ENCODE measurements around the gene MRGPRG. TPM values are rescaled to one million over a fixed set of nuclear protein-coding genes. Genes with fewer than 3 reads are reported as not detected.

The MRGPRG gene
- total and polyA plus RNA-seq, 2 of the 4 experiments (the other 2 are of a cell fraction): not detected

- no peak overlapping the region for H2AFZ ChIP-seq (replicated peaks; ENCODE audit: low read length, poor library complexity)
- H3K27me3 ChIP-seq (ENCODE audit: control insufficient read depth, insufficient read depth, low read length): peaks cover 5% of the 10 kb centered on the region
- no peak for DNase-seq
- H2BK20ac ChIP-seq (ENCODE audit: low read depth, low read length): no peak overlapping the region
- CTCF ChIA-PET: no interaction called here
- intact Hi-C loops (cut with micrococcal nuclease) (no loop called here), in situ Hi-C loops (cut with MboI; ENCODE audit: low sequenced_read_pairs) (no loop called here), dilution Hi-C loops (cut with HindIII; ENCODE audit: low sequenced_read_pairs, unreplicated experiment) (no loop called here)
- TF ChIP-seq CEBPB (IDR thresholded peaks at IDR 0.05; ENCODE audit: low read depth, low read length) (no peak), RCOR1 (IDR thresholded peaks at IDR 0.05; ENCODE audit: insufficient replicate concordance, low read length) (no peak), RFX5 (IDR thresholded peaks at IDR 0.05; ENCODE audit: low read depth, low read length) (no peak), POLR2A (IDR thresholded peaks at IDR 0.05; ENCODE audit: low read depth, low read length) (no peak), MXI1 (IDR thresholded peaks at IDR 0.05; ENCODE audit: borderline replicate concordance, low read depth, low read length) (no peak), NFE2L2 (IDR thresholded peaks at IDR 0.05; ENCODE audit: low read depth, low read length) (no peak), RAD21 (IDR thresholded peaks at IDR 0.05; ENCODE audit: low read length) (no peak), BHLHE40 (IDR thresholded peaks at IDR 0.05; ENCODE audit: low read depth, low read length) (no peak), MAFK (IDR thresholded peaks at IDR 0.05; ENCODE audit: low read depth, low read length) (no peak), CHD1 (IDR thresholded peaks at IDR 0.05; ENCODE audit: low read depth, low read length) (no peak), FOS (IDR thresholded peaks at IDR 0.05; ENCODE audit: low read depth, low read length) (no peak)
- TF ChIP-seq, protein P1, sequence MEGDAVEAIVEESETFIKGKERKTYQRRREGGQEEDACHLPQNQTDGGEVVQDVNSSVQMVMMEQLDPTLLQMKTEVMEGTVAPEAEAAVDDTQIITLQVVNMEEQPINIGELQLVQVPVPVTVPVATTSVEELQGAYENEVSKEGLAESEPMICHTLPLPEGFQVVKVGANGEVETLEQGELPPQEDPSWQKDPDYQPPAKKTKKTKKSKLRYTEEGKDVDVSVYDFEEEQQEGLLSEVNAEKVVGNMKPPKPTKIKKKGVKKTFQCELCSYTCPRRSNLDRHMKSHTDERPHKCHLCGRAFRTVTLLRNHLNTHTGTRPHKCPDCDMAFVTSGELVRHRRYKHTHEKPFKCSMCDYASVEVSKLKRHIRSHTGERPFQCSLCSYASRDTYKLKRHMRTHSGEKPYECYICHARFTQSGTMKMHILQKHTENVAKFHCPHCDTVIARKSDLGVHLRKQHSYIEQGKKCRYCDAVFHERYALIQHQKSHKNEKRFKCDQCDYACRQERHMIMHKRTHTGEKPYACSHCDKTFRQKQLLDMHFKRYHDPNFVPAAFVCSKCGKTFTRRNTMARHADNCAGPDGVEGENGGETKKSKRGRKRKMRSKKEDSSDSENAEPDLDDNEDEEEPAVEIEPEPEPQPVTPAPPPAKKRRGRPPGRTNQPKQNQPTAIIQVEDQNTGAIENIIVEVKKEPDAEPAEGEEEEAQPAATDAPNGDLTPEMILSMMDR (conservative IDR thresholded peaks at IDR 0.05; ENCODE audit: low read depth, low read length): no peak
- TF ChIP-seq, protein P2, sequence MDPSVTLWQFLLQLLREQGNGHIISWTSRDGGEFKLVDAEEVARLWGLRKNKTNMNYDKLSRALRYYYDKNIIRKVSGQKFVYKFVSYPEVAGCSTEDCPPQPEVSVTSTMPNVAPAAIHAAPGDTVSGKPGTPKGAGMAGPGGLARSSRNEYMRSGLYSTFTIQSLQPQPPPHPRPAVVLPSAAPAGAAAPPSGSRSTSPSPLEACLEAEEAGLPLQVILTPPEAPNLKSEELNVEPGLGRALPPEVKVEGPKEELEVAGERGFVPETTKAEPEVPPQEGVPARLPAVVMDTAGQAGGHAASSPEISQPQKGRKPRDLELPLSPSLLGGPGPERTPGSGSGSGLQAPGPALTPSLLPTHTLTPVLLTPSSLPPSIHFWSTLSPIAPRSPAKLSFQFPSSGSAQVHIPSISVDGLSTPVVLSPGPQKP (IDR thresholded peaks at IDR 0.05; ENCODE audit: borderline replicate concordance, low read depth, low read length): no peak
- no peak overlapping the region for H2BK120ac ChIP-seq (ENCODE audit: low read depth, low read length)
- H4K20me1 ChIP-seq (ENCODE audit: insufficient read depth, low read length): no peaks in the 10 kb centered on the region
- H3K9me3 ChIP-seq (ENCODE audit: control insufficient read depth, insufficient read depth, low read length): no peaks in the 10 kb centered on the region
- H4K91ac ChIP-seq (ENCODE audit: insufficient read depth, low read depth, low read length): no peak overlapping the region
- no peak overlapping the region for H4K8ac ChIP-seq (ENCODE audit: low read depth in 2 of 2, low read length in 2 of 2)
- H2BK5ac ChIP-seq (ENCODE audit: low read depth, low read length, poor library complexity, severe bottlenecking): no peak overlapping the region
- H3K14ac ChIP-seq (replicated peaks; ENCODE audit: low read depth, low read length): no peak overlapping the region
- H2AK5ac ChIP-seq (ENCODE audit: low read depth, low read length): no peak overlapping the region
- no peaks in the 10 kb centered on the region for H3K9me1 ChIP-seq (ENCODE audit: insufficient read depth, low read length)
- no peak overlapping the region for H3K9ac ChIP-seq (ENCODE audit: low read depth, low read length)
- no peak overlapping the region for H2AK9ac ChIP-seq (replicated peaks; ENCODE audit: low read depth, low read length, poor library complexity)
- no peak overlapping the region for H3K4me3 ChIP-seq (ENCODE audit: insufficient read depth, low read depth, low read length)
- H3K27ac ChIP-seq (ENCODE audit: insufficient read depth, low read length): no peak overlapping the region
- no peak overlapping the region for H2BK15ac ChIP-seq (ENCODE audit: low read depth, low read length)
- no peak overlapping the region for H3K4ac ChIP-seq (ENCODE audit: low read depth, low read length)
- no peak for ATAC-seq (ENCODE audit: low read depth)
- H3K23ac ChIP-seq (ENCODE audit: low read depth, low read length): no peak overlapping the region
- H3K18ac ChIP-seq (ENCODE audit: low read depth, low read length): no peak overlapping the region
- no TSS peak for BruUV-seq (replicated peaks)
- H3K36me3 ChIP-seq (ENCODE audit: control insufficient read depth, insufficient read depth, low read length): no peaks in the 10 kb centered on the region
- no peak overlapping the region for H4K5ac ChIP-seq (ENCODE audit: low read depth, low read length)
- no peak overlapping the region for H3K56ac ChIP-seq (ENCODE audit: extremely low read depth, insufficient read depth, low read length)
- H3K4me1 ChIP-seq (ENCODE audit: control insufficient read depth, insufficient read depth, low read length): no peaks in the 10 kb centered on the region
- POLR2A ChIA-PET (ENCODE audit: unreplicated experiment): no interaction called here
- no peaks in the 10 kb centered on the region for H3K79me1 ChIP-seq (ENCODE audit: low read depth in 1 of 2, low read length in 2 of 2)
- no peak overlapping the region for H3K4me2 ChIP-seq (ENCODE audit: low read depth, low read length)
Observed at GRCh38 chr11:3245071-3245470, 26.5 kb upstream of the MRGPRG start.

Data from IMR-90 (cell line).